ENCODE measurements around the gene RUNX2.

Gene RUNX2

GRCh38 chr6:45571159-45571558 is 243.0 kb downstream of the RUNX2 start:
- no peak for DNase-seq (ENCODE audit: extremely low read depth, low read depth)
- no peak for TF ChIP-seq CTCF (IDR thresholded peaks at IDR 0.05; ENCODE audit: low read depth, low read length)

- DNase-seq (ENCODE audit: extremely low read depth, low read depth), result no peak
- TF ChIP-seq CTCF (IDR thresholded peaks at IDR 0.05; ENCODE audit: low read depth, low read length), result no peak
Observed at GRCh38 chr6:45572833-45573232, 244.7 kb downstream of the RUNX2 start.

GRCh38 chr6:45574014-45574461 is 245.9 kb downstream of the RUNX2 start:
- TF ChIP-seq CTCF (IDR thresholded peaks at IDR 0.05; ENCODE audit: low read depth, low read length), result no peak
- DNase-seq (ENCODE audit: extremely low read depth, low read depth), result no peak

- no peak for DNase-seq (ENCODE audit: extremely low read depth, low read depth)
- no peak for TF ChIP-seq CTCF (IDR thresholded peaks at IDR 0.05; ENCODE audit: low read depth, low read length)
Observed at GRCh38 chr6:45574885-45575284, 246.8 kb downstream of the RUNX2 start.

- DNase-seq (ENCODE audit: extremely low read depth, low read depth), result no peak
- TF ChIP-seq CTCF (IDR thresholded peaks at IDR 0.05; ENCODE audit: low read depth, low read length), result no peak
Observed at GRCh38 chr6:45576648-45577624, 248.8 kb downstream of the RUNX2 start.

GRCh38 chr6:45577836-45578504 is 249.8 kb downstream of the RUNX2 start:
- DNase-seq (ENCODE audit: extremely low read depth, low read depth), result peak; percentile 32
- no peak; the same call in none of the 2 replicates for TF ChIP-seq CTCF (IDR thresholded peaks at IDR 0.05; ENCODE audit: low read depth, low read length)

- no peak for DNase-seq (ENCODE audit: extremely low read depth, low read depth)
- no peak for TF ChIP-seq CTCF (IDR thresholded peaks at IDR 0.05; ENCODE audit: low read depth, low read length)
Observed at GRCh38 chr6:45584127-45584526, 256.0 kb downstream of the RUNX2 start.
